GM18861 (cell line): ENCODE measurements around the gene DUOX1.

ENCODE experiments used
- ATAC-seq: cut with Tn5 transposase; IDR thresholded peaks from one replicate; pipeline ENCODE4 v1.9.1; 2021; ENCODE audit not compliant: unreplicated experiment

DUOX1 gene

DNA sequence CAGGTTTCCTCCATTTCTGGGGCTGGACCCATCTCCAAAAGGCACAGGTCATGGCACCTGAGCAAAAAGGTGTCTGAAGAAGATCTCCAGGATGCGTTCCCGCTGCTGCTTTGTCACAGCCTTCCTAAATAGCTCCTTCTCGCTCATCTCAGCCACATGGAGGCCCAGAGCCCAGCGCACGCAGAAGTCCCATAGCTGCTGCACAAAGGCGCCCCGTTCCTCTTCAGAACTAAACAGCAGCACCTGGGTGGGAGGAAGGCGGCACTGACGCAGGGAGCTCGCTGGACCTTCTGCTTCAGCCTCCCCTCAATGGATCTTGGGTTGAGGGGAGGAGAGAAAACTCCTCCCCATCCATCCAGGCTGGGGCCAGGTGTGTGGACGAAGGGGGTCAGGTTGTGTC is 24.2 kb upstream of the DUOX1 start:
- ATAC-seq = no peak

DNA sequence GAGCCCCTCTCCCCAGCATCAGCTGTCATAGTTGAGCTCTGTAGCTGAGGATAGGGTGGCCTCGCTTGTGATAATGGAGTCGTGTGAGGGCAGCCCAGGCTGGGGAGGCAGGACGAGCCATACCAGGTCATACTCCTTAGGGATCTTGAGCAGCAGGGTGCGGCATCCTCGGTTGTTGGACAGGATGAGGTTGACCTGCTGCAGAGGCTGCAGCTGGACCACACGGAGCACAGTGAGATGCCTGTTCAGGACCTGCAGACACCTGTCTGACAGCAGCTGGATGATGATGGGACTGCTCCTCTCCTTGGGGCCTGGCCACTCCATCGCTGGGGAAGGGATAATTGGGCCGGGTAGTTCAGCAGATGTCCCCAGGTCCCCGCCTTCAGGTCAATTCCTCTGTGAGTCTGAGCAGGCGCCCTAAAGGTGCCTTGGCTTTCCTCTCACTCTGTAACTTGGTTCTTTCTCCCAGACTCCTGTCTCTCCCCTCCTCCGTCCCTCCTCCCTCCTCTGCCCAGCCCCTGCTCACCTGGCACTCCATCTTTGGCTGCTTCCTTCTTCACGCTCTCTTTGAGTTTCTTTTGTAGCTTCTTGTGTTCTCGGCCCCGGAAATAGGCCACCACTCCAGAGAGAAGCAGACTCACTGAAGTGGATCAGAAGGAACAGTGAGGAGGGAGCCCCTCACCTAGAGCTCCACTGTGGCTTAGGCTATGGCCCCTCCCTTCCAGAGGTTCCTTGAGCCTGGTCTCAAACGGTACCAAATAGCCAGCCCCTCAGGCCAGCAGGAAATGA is 23.6 kb upstream of the DUOX1 start:
- no peak for ATAC-seq

- ATAC-seq = no peak
These were observed 21.7 kb upstream of the DUOX1 start for GRCh38 chr15:45107941-45108630.

- no peak for ATAC-seq
These were observed 19.5 kb upstream of the DUOX1 start for GRCh38 chr15:45110256-45110820.

DNA sequence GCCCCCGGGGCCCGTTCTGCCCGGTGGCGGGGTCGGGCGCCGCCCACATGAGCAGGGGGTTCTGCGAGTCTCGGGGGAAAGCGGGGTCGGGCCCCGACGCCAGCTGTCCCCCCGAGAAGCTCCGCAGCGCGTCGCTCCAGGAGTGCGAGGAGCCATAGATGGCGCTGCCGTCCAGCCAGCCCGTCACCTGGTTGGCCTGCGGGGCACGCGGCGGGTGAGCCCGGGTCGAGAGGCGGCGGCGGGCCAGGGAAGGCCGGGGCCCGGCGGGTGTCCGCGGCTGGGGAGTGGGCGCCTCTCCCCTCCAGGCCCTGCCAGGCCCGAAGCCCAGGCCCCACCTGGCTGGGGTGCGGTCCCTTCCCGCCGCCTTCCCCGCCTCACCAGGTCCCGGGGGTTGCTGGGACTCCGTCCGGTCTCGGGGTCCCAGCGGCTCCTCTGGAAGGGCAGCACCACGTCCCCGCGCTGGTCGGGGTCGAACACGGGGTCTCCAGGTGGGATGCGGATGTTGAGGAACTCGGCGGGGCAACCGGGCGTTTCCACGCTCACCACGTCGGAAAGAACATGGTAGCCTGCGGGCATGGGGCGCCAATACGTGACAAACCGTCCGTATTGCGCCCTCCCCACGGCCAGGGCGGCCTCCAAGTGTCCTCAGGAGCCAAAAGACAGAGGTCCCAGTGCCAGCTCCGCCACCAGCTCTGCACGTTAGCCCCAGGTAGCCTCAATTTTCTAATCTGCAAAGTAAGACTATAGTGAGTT is 18.2 kb upstream of the DUOX1 start:
- ATAC-seq = no peak

DNA sequence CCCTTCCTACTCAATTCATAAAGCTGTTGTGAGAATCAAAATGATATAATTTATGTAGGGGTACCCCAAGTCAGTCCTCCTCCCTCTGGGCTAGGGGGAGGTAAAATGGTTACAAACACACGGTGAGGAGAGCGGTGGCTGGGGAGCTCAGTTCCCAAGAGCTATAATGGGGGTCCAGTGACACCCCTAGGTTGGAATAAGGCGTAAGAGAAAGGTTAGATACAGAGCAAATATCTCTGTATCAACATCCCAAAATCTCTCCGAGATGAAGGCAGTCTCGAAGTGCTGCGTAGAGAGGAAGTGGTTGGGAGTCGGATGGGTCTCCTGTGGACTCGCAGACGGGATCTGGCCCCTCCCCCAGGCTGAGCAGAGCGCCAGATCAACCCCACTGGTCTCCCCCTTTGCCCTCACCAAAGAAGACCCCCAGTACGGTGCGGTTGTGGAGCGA is 17.6 kb upstream of the DUOX1 start:
- no peak for ATAC-seq

- ATAC-seq = no peak
These were observed 17.0 kb upstream of the DUOX1 start for GRCh38 chr15:45112591-45113379.

GRCh38 chr15:45113380-45113990 is 16.3 kb upstream of the DUOX1 start:
- ATAC-seq = no peak

DNA sequence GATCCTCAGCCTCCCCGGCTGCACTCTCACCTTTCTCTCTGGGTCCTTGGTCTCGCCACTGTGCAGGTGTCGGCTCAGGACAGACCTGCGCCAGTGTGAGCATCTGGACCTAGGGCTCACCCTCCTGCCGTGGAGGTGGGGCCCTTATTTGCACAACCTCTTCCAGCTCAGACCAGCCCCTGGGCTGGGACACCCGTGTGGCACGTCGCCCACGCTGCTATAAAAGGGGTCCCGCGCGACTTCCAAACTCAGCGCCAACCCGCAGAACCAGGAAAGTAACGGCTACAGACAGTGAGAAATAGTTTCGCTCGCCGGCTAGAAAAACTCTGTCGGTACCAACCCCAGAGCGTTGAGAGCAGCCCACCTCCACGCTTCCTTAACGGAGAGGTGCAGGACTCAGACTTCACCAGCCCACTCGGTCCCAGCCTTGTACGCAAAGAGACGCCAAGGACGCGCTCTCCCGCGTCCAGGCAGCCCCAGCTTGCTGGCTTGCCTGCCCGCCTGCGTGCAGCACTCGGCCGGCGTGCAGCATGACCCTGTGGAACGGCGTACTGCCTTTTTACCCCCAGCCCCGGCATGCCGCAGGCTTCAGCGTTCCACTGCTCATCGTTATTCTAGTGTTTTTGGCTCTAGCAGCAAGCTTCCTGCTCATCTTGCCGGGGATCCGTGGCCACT is 15.6 kb upstream of the DUOX1 start, which contains the start of the genes DUOX2 and DUOXA2:
Gene DUOX2 (minus strand): TSS at position 97 of the 675 bp plus-strand sequence. CDS start 761 bp downstream, outside the sequence.
Gene DUOXA2 (plus strand): TSS at position 251 of the 675 bp plus-strand sequence. CDS start 280 bp downstream, at position 531.
- ATAC-seq = no peak

DNA sequence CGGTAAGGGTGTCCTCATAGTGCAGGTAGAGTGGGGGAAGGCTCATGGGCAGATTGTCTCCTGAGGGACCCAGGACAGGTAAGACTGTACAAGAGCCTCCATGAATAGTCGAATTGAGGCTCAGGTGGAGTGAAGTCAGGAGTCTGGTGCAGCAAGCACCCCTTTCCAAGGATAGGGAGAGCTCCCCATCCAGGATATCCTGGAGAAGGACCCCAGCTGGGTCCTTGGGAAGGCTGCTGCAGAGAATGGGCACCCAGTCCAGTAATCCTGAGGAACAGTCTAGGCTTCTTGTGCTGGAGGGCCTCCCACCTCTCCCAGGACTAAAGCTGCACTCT is 15.1 kb upstream of the DUOX1 start:
- ATAC-seq = no peak

DNA sequence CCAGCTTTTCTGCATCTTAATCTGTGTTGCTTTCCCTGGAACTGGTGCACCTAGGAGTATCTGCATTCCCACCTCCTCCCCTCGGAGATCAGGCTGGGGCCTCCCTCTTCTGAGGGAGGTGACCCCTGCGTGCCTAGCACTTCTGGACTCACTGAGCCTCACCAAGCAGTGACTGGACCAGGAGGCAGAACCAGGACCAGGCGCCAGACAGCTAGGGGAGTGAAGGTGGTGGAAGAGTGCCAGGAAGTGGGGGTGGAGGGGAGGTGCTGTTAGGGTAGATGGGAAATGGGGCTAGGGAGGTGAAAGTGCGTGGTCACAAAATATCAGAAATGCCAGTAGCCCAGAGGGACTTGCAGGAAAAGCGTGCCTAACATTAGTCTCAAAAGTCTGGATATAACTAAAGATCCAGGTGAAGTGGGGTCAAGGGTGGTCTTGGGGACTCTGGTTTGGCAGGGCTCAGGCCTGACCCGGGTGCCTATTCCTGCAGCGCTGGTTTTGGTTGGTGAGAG is 14.4 kb upstream of the DUOX1 start:
- no peak for ATAC-seq

DNA sequence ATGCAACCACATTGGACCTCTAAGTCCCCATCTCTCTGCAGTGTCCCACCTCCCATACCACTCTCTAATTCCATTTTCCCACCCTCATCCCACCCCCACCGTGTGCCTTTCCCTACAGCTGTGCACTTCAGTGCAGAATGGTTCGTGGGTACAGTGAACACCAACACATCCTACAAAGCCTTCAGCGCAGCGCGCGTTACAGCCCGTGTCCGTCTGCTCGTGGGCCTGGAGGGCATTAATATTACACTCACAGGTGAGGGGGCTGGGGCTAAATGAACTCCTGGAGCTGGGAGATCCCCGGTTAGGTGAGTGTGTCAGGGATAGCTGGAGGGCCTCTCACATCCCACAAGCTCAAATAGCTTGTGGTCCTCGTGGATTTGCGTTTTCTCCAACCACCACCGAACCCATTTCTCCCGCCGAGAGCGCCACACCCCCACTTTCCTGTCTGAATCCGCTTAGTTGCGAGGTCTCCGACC is 13.8 kb upstream of the DUOX1 start:
- ATAC-seq = no peak

GRCh38 chr15:45116482-45117307 is 13.1 kb upstream of the DUOX1 start:
- ATAC-seq = no peak

GRCh38 chr15:45117308-45118130 is 12.3 kb upstream of the DUOX1 start:
- ATAC-seq = no peak

GRCh38 chr15:45118131-45118588 is 11.6 kb upstream of the DUOX1 start:
- peak; percentile 94 for ATAC-seq

DNA sequence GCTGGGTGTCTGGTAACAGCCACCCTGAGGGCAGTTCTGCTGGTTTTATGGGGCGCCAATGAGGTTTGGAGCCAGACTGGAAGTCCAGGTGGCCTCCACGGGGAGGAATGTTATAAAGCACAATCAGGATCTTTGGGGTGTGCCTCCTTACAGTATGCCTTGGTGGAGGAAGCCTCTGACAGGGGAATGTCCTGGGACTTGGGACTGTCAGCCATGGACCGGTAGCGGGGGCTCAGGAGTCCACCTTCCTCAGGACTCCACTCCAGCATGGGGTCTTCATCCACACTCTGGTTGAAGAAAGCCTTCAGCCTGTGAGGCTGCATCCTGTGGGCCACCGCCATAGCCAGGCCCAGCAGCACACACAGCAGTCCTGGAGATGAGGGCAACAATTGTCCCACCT is 10.8 kb upstream of the DUOX1 start:
- ATAC-seq = no peak
